ENCODE results near the gene STIM1. TPM values are rescaled to one million over a fixed set of nuclear protein-coding genes. Genes with fewer than 3 reads are reported as not detected.

Gene STIM1
- total RNA-seq, 2 donors from 2014 or later, result 115 to 125 TPM

DNA sequence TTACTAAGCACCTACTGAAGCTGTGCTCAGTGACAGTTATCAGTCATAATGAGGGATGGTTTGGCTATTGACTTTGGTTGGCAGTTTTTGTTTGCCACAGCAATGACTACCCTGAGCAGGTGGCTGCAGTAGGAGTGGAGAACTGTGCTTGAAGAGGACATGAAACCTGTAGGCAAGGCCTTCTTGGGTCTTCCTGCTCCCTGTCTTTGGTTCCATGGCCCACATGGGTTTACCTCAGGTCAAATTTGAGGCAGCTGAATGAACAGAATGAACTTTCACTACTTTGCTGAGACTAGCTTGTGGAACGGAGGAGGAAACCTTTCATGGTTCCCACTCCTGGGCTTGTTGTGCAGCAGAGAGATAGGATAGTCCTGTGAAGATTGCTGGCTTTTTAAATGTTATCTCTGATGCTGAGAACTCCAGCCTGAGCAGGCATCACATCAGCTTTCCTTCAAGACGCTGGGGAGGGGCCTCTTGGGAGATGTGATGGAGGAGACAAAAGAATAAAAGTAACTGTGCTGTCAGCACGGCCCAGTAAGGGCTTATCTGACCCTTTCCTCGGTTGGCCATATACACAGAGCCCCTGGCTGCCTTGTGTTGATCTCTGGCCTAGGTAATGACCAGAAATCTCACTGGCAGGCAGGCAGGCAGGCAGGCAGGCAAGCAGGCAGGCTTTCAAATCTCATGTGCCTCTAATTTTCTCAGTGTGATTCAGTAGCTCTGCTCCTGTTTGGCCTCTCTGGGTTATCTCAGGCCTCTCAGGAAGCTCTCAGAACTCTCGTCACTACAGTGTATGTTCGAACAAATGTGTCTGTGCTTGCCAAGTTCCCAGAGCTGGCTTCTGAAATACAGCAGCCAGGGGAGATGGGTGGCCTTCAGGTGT, 12.0 kb downstream of the STIM1 start:
- peak overlapping the region; percentile 85 for H3K27ac Mint-ChIP-seq
- H3K4me3 Mint-ChIP-seq, result peak overlapping the region; percentile 56
- no peaks in the 10 kb centered on the region for H3K9me3 ChIP-seq (ENCODE audit: control insufficient read depth, low read length, poor library complexity, severe bottlenecking)
- peaks cover 70% of the 10 kb centered on the region for H3K4me1 Mint-ChIP-seq
- ATAC-seq (peak; percentile 14), DNase-seq (no peak)
- no peaks in the 10 kb centered on the region for H3K36me3 Mint-ChIP-seq (ENCODE audit: low read depth)
- no peaks in the 10 kb centered on the region for H3K27me3 Mint-ChIP-seq

DNA sequence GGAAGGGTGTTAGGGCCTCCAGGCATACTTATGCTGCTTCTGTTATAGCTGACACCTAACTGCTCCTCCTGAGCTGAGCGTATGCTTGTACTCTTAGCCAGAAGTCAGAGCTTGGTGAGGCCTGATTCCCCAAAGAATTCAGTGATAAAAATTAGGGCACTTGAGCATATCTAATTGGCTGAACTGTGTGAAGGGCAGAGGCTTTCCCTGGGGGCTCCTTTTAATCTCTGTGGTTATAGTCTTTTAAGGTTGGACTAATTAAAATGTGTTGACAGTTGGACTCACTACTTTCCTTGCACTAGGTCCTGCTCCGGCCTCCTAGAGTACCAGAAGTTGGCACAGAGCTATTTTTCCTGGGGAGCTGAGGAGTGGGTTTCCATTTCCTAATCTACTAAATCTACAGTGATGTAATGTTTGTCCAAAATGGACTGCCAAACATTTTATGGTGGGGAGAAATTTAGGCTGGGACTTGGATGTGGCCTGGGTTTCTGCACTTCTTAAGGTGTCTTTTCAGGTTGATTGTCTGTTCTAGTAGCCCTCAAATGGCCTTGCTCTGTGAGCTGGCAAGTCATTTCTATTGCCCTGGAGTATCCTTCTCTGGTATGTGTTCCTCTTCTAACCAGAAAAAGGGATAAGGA, 18.4 kb downstream of the STIM1 start:
- peaks cover 69% of the 10 kb centered on the region for H3K4me1 Mint-ChIP-seq
- no peak for ATAC-seq
- no peaks in the 10 kb centered on the region for H3K36me3 Mint-ChIP-seq (ENCODE audit: low read depth)
- no peak for DNase-seq
- H3K9me3 ChIP-seq (ENCODE audit: control insufficient read depth, low read length, poor library complexity, severe bottlenecking), result no peaks in the 10 kb centered on the region
- no peaks in the 10 kb centered on the region for H3K27me3 Mint-ChIP-seq
- H3K27ac Mint-ChIP-seq, result peak overlapping the region; percentile 97
- no peak overlapping the region for H3K4me3 Mint-ChIP-seq

DNA sequence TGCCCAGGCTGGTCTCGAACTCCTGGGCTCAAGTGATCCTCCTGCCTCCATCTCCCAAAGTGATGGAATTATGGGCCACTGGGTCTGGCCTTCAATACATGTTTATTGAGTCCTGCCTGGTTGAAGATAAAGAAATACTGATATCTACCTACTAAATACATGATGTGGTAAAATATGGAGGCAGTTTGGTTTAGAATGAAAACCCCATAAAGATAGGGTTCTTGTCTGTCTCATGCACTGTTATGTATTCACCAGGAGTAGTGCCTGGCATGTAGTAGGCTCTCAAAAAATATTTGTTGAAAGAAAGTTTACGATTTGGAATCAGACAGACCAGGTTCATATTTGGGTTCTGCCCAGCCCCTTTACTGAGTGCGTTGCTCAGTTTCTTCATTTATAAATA, 21.1 kb downstream of the STIM1 start:
- H3K4me1 Mint-ChIP-seq, result peaks cover 70% of the 10 kb centered on the region

DNA sequence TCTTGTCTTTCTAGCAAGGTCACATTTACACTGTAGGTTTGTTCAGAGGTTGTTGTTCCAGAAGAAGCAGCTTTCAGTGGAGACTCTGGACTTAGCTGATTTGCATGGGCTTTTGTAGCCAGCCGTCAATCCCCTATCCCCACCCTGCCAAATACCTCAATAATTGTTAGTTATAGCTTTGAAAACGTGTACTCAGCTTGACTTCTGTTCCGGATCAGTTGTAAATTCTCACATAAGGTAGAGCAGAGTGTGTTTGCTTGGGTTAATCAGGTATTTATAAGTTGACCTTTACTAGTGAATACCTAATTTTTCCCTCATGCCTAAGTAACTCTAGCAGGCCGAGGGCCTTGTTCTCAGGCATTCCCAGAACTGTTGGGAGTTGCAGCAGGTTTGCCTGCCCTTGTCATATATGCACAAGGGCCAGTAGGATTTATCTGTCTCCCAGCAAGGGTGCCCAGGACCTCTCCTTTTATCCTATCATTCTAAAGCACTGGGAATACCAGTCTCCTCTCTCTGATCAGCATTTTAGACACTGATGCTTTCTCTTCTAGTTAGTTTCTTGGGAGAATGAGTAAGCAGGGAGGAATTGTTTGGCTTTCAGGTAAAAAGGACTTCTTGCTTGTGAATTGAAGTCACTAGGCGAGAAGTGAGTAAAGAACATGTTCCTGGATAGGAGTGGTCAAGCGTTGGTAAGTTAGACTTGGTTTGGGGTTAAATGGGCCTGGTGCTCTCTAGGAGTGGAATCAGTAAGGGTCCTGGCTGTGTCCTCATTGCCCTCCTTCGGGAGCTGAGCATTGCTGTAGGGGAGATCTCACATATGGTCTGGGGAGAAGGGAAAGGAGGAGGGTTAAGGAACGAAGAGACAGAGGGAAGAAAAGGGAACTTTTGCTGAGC, 22.1 kb downstream of the STIM1 start:
- no peak for ATAC-seq
- no peak for DNase-seq
- no peaks in the 10 kb centered on the region for H3K9me3 ChIP-seq (ENCODE audit: control insufficient read depth, low read length, poor library complexity, severe bottlenecking)
- H3K27me3 Mint-ChIP-seq, result no peaks in the 10 kb centered on the region
- H3K36me3 Mint-ChIP-seq (ENCODE audit: low read depth), result no peaks in the 10 kb centered on the region
- H3K4me3 Mint-ChIP-seq, result peak overlapping the region; percentile 45
- peaks cover 66% of the 10 kb centered on the region for H3K4me1 Mint-ChIP-seq
- peak overlapping the region; percentile 97 for H3K27ac Mint-ChIP-seq

More for the DNA sequence above, 21.1 kb downstream of the STIM1 start:
- Mint-ChIP-seq H3K27me3 (no peaks in the 10 kb centered on the region), H3K4me3 (peak overlapping the region; percentile 15), H3K27ac (peak overlapping the region; percentile 97), H3K36me3 (ENCODE audit: low read depth) (no peaks in the 10 kb centered on the region)
- H3K9me3 ChIP-seq (ENCODE audit: control insufficient read depth, low read length, poor library complexity, severe bottlenecking), result no peaks in the 10 kb centered on the region
- DNase-seq, result no peak
- no peak for ATAC-seq

DNA sequence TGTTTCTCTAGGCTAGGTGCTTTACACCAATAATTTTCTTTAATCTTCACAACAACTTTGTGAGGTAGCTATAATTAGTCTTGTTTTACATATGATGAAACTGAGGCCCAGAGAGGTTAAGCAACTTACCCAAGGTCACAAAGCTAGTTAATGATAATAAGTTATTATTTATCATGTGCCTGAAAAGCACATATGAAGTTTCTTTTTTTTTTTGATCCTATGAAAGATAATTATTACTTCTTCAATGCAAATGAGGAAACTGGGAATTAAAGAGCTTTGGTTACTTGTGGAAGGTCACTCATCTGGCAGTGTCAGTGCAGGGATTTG, 22.8 kb downstream of the STIM1 start:
- Mint-ChIP-seq H3K27me3 (no peaks in the 10 kb centered on the region), H3K27ac (peak overlapping the region; percentile 97), H3K4me1 (peaks cover 71% of the 10 kb centered on the region), H3K4me3 (peak overlapping the region; percentile 45), H3K36me3 (ENCODE audit: low read depth) (no peaks in the 10 kb centered on the region)
- ATAC-seq, result no peak
- DNase-seq, result no peak
- no peaks in the 10 kb centered on the region for H3K9me3 ChIP-seq (ENCODE audit: control insufficient read depth, low read length, poor library complexity, severe bottlenecking)

DNA sequence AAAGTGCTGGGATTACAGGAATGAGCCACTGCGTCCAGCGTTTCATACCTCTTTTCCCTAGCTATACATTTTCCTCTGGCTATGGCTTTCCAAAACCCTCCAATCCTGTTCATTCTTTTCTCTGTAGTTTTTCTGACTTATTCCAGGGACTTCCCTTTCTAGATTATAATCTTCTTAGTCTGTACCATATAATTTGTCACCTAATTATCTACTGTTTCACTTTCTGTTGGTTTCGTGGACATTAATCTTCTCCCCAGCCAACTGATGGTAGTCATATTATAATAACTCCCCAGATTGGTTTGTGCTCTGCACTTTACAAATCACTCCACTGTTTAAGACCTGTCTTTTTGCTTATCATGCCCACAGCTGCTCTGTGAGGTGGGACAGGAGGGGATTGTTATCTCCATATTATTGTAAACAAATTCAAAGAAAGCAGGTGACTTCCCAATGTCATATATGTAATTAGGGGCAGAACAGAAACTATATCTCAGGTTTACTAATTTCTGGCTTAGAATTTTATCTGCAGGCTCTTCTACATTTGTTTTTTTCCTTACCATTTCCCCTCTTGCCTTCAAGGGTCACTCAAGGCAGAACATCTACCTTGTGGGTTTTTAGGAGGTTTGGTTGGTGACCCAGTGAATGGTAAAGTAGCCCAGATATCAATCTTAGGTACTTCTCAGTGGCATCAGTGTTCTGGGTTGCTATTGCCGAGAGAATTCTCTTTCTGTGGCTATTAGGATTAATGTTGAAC, 23.9 kb downstream of the STIM1 start:
- peaks cover 75% of the 10 kb centered on the region for H3K4me1 Mint-ChIP-seq
- DNase-seq, result no peak
- H3K27me3 Mint-ChIP-seq, result no peaks in the 10 kb centered on the region
- peak overlapping the region; percentile 86 for H3K4me3 Mint-ChIP-seq
- no peaks in the 10 kb centered on the region for H3K9me3 ChIP-seq (ENCODE audit: control insufficient read depth, low read length, poor library complexity, severe bottlenecking)
- no peaks in the 10 kb centered on the region for H3K36me3 Mint-ChIP-seq (ENCODE audit: low read depth)
- peak; percentile 41 for ATAC-seq
- peak overlapping the region; percentile 97 for H3K27ac Mint-ChIP-seq

DNA sequence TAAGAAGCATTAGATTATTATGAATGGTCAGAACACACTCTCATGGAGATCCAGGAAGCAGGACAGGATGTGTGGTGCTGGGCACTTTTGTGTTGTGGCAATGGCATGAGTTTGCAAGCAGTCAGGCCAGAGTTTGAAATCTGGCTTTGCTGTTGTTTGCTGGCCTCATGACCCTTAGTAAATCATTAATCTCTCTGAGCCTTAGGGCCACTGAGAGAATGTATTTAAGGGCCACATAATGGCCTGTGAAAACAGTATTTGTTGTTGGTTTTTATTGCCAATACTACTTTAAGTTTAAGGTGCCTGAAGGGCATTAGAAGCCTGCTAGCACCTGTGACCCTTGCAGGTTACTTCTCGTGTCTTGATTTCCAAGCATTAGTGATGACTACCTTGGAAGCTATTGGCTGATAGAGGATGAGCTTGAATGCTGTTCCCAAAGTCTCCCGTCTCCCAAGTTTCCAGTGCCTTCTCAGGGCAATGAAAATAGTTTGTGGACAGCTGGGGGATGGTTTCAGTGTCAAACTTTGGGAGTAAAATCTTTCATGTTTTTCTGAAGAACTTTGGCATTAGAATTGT, 24.6 kb downstream of the STIM1 start:
- H3K27ac Mint-ChIP-seq, result peak overlapping the region; percentile 97
- H3K27me3 Mint-ChIP-seq, result no peaks in the 10 kb centered on the region
- ATAC-seq (no peak), DNase-seq (no peak)
- H3K4me3 Mint-ChIP-seq, result peak overlapping the region; percentile 86
- no peaks in the 10 kb centered on the region for H3K9me3 ChIP-seq (ENCODE audit: control insufficient read depth, low read length, poor library complexity, severe bottlenecking)
- no peaks in the 10 kb centered on the region for H3K36me3 Mint-ChIP-seq (ENCODE audit: low read depth)
- H3K4me1 Mint-ChIP-seq, result peaks cover 70% of the 10 kb centered on the region

DNA sequence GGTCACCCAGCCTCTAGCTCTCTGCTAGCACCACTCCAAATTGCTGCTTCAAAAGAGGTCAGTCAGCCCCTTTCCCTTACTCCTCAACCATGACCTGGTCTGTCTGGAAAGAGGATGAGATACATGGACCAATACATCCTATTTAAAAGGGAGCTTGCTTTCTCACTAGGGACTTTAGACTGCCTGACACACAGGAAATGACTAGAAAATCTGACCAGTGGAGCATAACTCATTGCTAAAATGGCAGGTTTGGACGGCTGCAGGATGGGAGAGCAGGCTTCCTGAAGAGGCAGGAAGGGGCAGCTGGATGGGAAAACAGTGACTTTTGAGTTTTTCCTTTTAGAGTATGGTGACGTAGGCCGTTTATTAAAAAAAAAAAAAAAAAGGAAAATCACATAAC, 25.3 kb downstream of the STIM1 start:
- ATAC-seq (peak; percentile 30), DNase-seq (no peak)
- H3K9me3 ChIP-seq (ENCODE audit: control insufficient read depth, low read length, poor library complexity, severe bottlenecking), result no peaks in the 10 kb centered on the region
- Mint-ChIP-seq H3K36me3 (ENCODE audit: low read depth) (no peaks in the 10 kb centered on the region), H3K27me3 (no peaks in the 10 kb centered on the region), H3K4me3 (peak overlapping the region; percentile 75), H3K4me1 (peaks cover 66% of the 10 kb centered on the region), H3K27ac (peak overlapping the region; percentile 97)

DNA sequence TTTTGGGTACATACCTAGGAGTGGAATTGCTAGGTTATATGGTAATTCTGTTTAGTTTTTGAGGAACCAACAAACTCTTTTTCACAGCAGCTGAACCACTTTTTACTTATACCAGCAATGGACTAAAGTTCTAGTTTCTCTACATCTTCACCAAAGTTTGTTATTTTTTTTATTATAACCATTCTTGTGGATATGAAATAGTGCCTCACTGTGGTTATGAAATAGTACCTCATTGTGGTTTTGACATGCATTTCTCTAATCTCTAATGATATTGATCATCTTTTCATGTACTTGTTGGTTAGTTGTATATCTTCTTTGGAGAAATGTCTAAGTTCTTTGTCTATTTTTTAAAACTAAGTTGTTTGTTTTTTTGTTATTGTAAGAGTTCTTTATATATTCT, 27.2 kb downstream of the STIM1 start:
- DNase-seq (no peak), ATAC-seq (peak; percentile 68)
- Mint-ChIP-seq H3K4me1 (peaks cover 64% of the 10 kb centered on the region), H3K36me3 (ENCODE audit: low read depth) (no peaks in the 10 kb centered on the region), H3K4me3 (no peak overlapping the region), H3K27ac (peak overlapping the region; percentile 8), H3K27me3 (no peaks in the 10 kb centered on the region)
- no peaks in the 10 kb centered on the region for H3K9me3 ChIP-seq (ENCODE audit: control insufficient read depth, low read length, poor library complexity, severe bottlenecking)

DNA sequence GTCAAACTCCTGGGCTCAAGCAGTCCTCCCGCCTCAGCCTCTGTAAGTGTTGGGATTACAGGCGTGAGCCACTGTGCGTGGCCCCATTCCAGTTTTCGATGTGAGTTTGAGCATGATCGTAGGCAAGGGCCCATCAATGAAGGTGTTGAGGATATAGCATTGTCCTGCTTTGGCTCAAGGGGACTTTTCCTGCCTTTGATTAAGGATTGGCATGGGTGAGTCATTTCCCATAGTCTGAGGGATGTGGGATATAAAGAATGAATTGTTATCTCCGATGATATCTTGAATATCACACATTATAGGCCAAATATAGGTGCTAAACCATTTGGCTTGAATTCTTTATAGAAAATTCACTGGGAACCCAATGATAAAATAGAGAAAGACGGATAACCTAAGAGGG, 30.4 kb downstream of the STIM1 start:
- H3K27me3 Mint-ChIP-seq, result no peaks in the 10 kb centered on the region
- H3K36me3 Mint-ChIP-seq (ENCODE audit: low read depth), result no peaks in the 10 kb centered on the region
- ATAC-seq (no peak), DNase-seq (no peak)
- H3K27ac Mint-ChIP-seq, result peak overlapping the region; percentile 62
- H3K4me3 Mint-ChIP-seq, result no peak overlapping the region
- H3K9me3 ChIP-seq (ENCODE audit: control insufficient read depth, low read length, poor library complexity, severe bottlenecking), result no peaks in the 10 kb centered on the region
- peaks cover 47% of the 10 kb centered on the region for H3K4me1 Mint-ChIP-seq

DNA sequence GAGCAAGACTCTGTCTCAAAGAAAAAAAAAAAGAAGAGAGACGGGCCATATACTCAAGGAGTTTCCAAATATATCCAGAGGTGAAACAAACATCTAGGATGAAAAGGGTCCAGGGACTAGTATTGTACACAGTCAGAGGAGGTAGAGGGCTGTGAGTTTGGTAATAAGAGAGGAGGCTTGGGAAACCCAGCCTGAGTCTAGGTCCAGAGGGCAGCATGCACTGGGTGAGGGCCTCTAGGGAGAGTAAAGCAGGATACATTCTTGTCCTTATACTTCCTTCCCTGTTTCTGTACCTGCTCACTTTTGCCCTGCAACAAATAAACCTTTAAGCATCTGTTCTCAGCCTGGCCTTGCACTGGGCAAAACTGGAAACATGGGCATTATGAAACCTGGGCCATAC, 31.5 kb downstream of the STIM1 start:
- peaks cover 45% of the 10 kb centered on the region for H3K4me1 Mint-ChIP-seq
- H3K27ac Mint-ChIP-seq, result peak overlapping the region; percentile 62
- ATAC-seq, result no peak

DNA sequence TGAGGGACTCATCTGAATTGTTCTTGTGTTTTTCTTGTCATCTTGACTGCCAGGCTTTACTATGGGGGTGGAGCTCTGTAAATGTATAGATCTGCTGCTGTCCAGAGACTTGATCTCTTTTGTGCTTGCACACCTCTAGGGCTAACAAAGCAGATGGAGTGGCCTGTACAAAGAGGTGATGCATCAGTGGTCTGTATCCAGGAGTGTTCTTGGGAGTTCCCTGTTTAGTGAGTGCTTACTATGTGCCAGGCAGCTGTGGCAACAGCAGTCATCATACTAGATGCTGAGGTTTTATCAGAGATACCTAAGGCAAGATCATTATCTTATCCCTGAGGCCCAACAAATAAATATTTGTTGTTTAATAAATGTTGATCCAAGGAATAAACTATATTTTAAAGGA, 33.4 kb downstream of the STIM1 start:
- Mint-ChIP-seq H3K4me3 (no peak overlapping the region), H3K4me1 (peaks cover 44% of the 10 kb centered on the region), H3K36me3 (ENCODE audit: low read depth) (no peaks in the 10 kb centered on the region), H3K27me3 (no peaks in the 10 kb centered on the region), H3K27ac (peak overlapping the region; percentile 83)
- DNase-seq, result no peak
- ATAC-seq, result no peak
- H3K9me3 ChIP-seq (ENCODE audit: control insufficient read depth, low read length, poor library complexity, severe bottlenecking), result no peaks in the 10 kb centered on the region

More for the DNA sequence above, 31.5 kb downstream of the STIM1 start:
- no peaks in the 10 kb centered on the region for H3K36me3 Mint-ChIP-seq (ENCODE audit: low read depth)
- no peaks in the 10 kb centered on the region for H3K9me3 ChIP-seq (ENCODE audit: control insufficient read depth, low read length, poor library complexity, severe bottlenecking)
- H3K4me3 Mint-ChIP-seq, result no peak overlapping the region
- no peak for DNase-seq
- H3K27me3 Mint-ChIP-seq, result no peaks in the 10 kb centered on the region
